H9 (cell line): Measurements from ENCODE around the gene CIT. TPM values are rescaled to one million over a fixed set of nuclear protein-coding genes. Genes with fewer than 3 reads are reported as not detected.
"Not testable (repeated sequence)": the region's sequence is repeated elsewhere in the genome, so short reads cannot be mapped to it uniquely, and the experiment has no call there.

Experiments used
- DNase-seq: peaks from one replicate; pipeline ENCODE4 v3.0.0-alpha.2; 2017
- H2AFZ ChIP-seq: one replicate; pipeline ENCODE4 v1.6.1; 2013; ENCODE audit warnings: mild to moderate bottlenecking, low read length, control low read depth, moderate library complexity
- H2AK5ac ChIP-seq: 2 replicates; pipeline ENCODE4 v1.6.1; 2013; ENCODE audit warnings: low read length, control low read depth, mixed read lengths; ENCODE audit not compliant: insufficient read length
- H2BK120ac ChIP-seq: one replicate; pipeline ENCODE4 v1.6.1; 2013; ENCODE audit warnings: low read depth, mild to moderate bottlenecking, low read length, control low read depth, inconsistent platforms; ENCODE audit not compliant: poor library complexity, severe bottlenecking
- H2BK12ac ChIP-seq: 2 replicates; pipeline ENCODE4 v1.6.1; 2013; ENCODE audit warnings: low read length, control low read depth, mixed read lengths, low read depth; ENCODE audit not compliant: insufficient read length
- H2BK15ac ChIP-seq: 2 replicates; pipeline ENCODE4 v1.6.1; 2013; ENCODE audit warnings: low read depth, low read length, control low read depth
- H2BK20ac ChIP-seq: one replicate; pipeline ENCODE4 v1.6.1; 2013; ENCODE audit warnings: low read depth, mild to moderate bottlenecking, low read length, control low read depth, inconsistent platforms; ENCODE audit not compliant: poor library complexity, severe bottlenecking
- H2BK5ac ChIP-seq: 2 replicates; pipeline ENCODE4 v1.6.1; 2013; ENCODE audit warnings: low read length, control low read depth, mixed read lengths; ENCODE audit not compliant: insufficient read length
- H3K14ac ChIP-seq: 2 replicates; pipeline ENCODE4 v1.6.1; 2013; ENCODE audit warnings: low read length, control low read depth; ENCODE audit not compliant: insufficient read depth
- H3K18ac ChIP-seq: 2 replicates; pipeline ENCODE4 v1.6.1; 2013; ENCODE audit warnings: low read depth, mild to moderate bottlenecking, mixed read lengths, low read length, control low read depth; ENCODE audit not compliant: insufficient read length
- H3K23ac ChIP-seq: 2 replicates; pipeline ENCODE4 v1.6.1; 2013; ENCODE audit warnings: low read length, control low read depth, mixed read lengths, low read depth; ENCODE audit not compliant: insufficient read length
- H3K23me2 ChIP-seq: 2 replicates; pipeline ENCODE4 v1.6.1; 2013; ENCODE audit warnings: low read depth, mild to moderate bottlenecking, mixed read lengths, low read length, control low read depth; ENCODE audit not compliant: insufficient read length, poor library complexity, severe bottlenecking
- H3K27ac ChIP-seq: 2 replicates; pipeline ENCODE4 v1.5.1; 2013; ENCODE audit warnings: low read length, control low read depth, mixed read lengths, low read depth; ENCODE audit not compliant: insufficient read length
- H3K27me3 ChIP-seq: 2 replicates; pipeline ENCODE4 v1.6.1; 2013; ENCODE audit warnings: low read length, control low read depth, inconsistent platforms; ENCODE audit not compliant: insufficient read depth
- H3K4ac ChIP-seq: 2 replicates; pipeline ENCODE4 v1.6.1; 2013; ENCODE audit warnings: low read depth, mild to moderate bottlenecking, control low read depth, inconsistent platforms, low read length, moderate library complexity
- H3K4me1 ChIP-seq: 2 replicates; pipeline ENCODE4 v1.6.1; 2013; ENCODE audit warnings: low read length, control low read depth, inconsistent platforms; ENCODE audit not compliant: insufficient read depth
- H3K4me2 ChIP-seq: 2 replicates; pipeline ENCODE4 v1.6.1; 2013; ENCODE audit warnings: low read length, control low read depth, mixed read lengths; ENCODE audit not compliant: insufficient read length, insufficient read depth
- H3K56ac ChIP-seq: 2 replicates; pipeline ENCODE4 v1.6.1; 2013; ENCODE audit warnings: low read depth, mild to moderate bottlenecking, mixed read lengths, low read length, control low read depth; ENCODE audit not compliant: insufficient read length
- H3K79me1 ChIP-seq: 2 replicates; pipeline ENCODE4 v1.6.1; 2013; ENCODE audit warnings: low read depth, mild to moderate bottlenecking, moderate library complexity, low read length, control low read depth, inconsistent platforms; ENCODE audit not compliant: insufficient read depth, poor library complexity, severe bottlenecking
- H3K79me2 ChIP-seq: 2 replicates; pipeline ENCODE4 v1.6.1; 2013; ENCODE audit warnings: low read length, control low read depth, inconsistent platforms; ENCODE audit not compliant: insufficient read depth
- H3K9ac ChIP-seq: 2 replicates; pipeline ENCODE4 v1.6.1; 2013; ENCODE audit warnings: low read length, control low read depth, mixed read lengths; ENCODE audit not compliant: insufficient read length; ENCODE audit errors: extremely low read depth
- H3K9me3 ChIP-seq: one replicate; pipeline ENCODE4 v1.6.1; 2013; ENCODE audit warnings: low read depth, low read length, inconsistent platforms; ENCODE audit not compliant: control insufficient read depth
- H3T11ph ChIP-seq: one replicate; pipeline ENCODE4 v1.6.1; 2013; ENCODE audit warnings: mild to moderate bottlenecking, low read length, control low read depth, inconsistent platforms
- H4K20me1 ChIP-seq: one replicate; pipeline ENCODE4 v1.6.1; 2013; ENCODE audit not compliant: control insufficient read depth, insufficient read length, insufficient read depth
- H4K5ac ChIP-seq: 2 replicates; pipeline ENCODE4 v1.6.1; 2013; ENCODE audit warnings: low read depth, mild to moderate bottlenecking, mixed read lengths, low read length, control low read depth; ENCODE audit not compliant: insufficient read length
- H4K8ac ChIP-seq: replicated peaks from 2 replicates; pipeline ENCODE4 v1.6.1; 2013; ENCODE audit warnings: low read length, control low read depth, mixed read lengths, low read depth; ENCODE audit not compliant: insufficient read length
- H4K91ac ChIP-seq: 2 replicates; pipeline ENCODE4 v1.6.1; 2013; ENCODE audit warnings: low read depth, mild to moderate bottlenecking, moderate library complexity, mixed read lengths, low read length, control low read depth; ENCODE audit not compliant: insufficient read length
- H3K27ac Mint-ChIP-seq, 3 experiments: 2 replicates in 2 of 3; 3 replicates in 1 of 3; pipeline ENCODE4 v1.8.0; 2020 to 2021; ENCODE audit warnings: mixed read lengths in 3 of 3, mild to moderate bottlenecking in 1 of 3, moderate library complexity in 1 of 3
- H3K27me3 Mint-ChIP-seq: 2 replicates; pipeline ENCODE4 v1.8.0; 2021; ENCODE audit warnings: low read depth, mild to moderate bottlenecking, moderate library complexity, mixed read lengths
- H3K36me3 Mint-ChIP-seq, 3 experiments: 2 replicates in 2 of 3; 3 replicates in 1 of 3; pipeline ENCODE4 v1.8.0; 2020 to 2021; ENCODE audit warnings: low read depth in 3 of 3, mixed read lengths in 3 of 3; ENCODE audit not compliant: insufficient read depth in 1 of 3
- H3K4me1 Mint-ChIP-seq, 2 experiments: 2 replicates each; pipeline ENCODE4 v1.8.0; 2020; ENCODE audit warnings: mixed read lengths in 2 of 2
- H3K4me3 Mint-ChIP-seq, 2 experiments: 2 replicates in 1 of 2; 3 replicates in 1 of 2; pipeline ENCODE4 v1.8.0; 2020 to 2021; ENCODE audit warnings: mild to moderate bottlenecking in 2 of 2, mixed read lengths in 2 of 2, moderate library complexity in 1 of 2
- H3K9me3 Mint-ChIP-seq, 2 experiments: 2 replicates in 1 of 2; 3 replicates in 1 of 2; pipeline ENCODE4 v1.8.0; 2020; ENCODE audit warnings: mild to moderate bottlenecking in 2 of 2, mixed read lengths in 2 of 2, moderate library complexity in 1 of 2
- WGBS: extraction: QIAGEN DNeasy Blood & Tissue Kit; methylation state at CpG from one replicate; pipeline ENCODE4 v1.1.7; 2013; ENCODE audit warnings: missing lambda C conversion rate, low lambda C conversion rate, mixed read lengths; ENCODE audit not compliant: insufficient read length; ENCODE audit errors: extremely low coverage; 5-methylcytosine and 5-hydroxymethylcytosine counted together
- total RNA-seq: library from RNA; stranded (reverse); gene quantifications from 2 replicates; pipeline ENCODE4 v1.2.1, GENCODE V29; 2021
- TF ChIP-seq, protein P1 (sequence below): fragments of 200-600 bp; sonication (generic); conservative IDR thresholded peaks from 3 replicates; pipeline ENCODE4 v1.8.0; 2021; ENCODE audit warnings: antibody characterized with exemption, mild to moderate bottlenecking

CIT gene
- total RNA-seq, 1 experiment from 2014 or later, result 55.3 TPM

DNA sequence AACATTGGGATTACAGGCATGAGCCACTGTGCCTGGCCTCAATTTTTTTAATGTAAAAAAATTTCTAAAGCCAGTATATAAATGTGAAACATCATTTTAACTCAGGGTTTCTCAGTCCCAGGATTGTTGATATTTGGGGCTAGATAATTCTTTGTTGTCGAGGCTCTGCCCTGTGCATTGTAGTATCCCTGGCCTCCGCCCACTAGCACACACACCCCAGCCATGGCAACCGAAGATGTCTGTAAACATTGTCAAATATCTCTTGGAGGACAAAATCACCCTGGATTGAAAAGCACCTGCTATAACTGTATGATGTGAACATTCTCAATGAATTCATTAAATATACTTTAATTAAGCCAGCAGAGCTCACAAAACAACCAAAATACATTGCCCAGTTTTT is 8.4 kb upstream of the CIT start:
- Histone ChIP-seq H3K14ac (no peak overlapping the region), H2BK120ac (no peak overlapping the region), H2BK5ac (no peak overlapping the region), H4K91ac (no peak overlapping the region), H4K8ac (no peak overlapping the region), H2BK12ac (no peak overlapping the region), H3K9me3 (no peaks in the 10 kb centered on the region), H3K23me2 (no peaks in the 10 kb centered on the region), H4K20me1 (no peaks in the 10 kb centered on the region), H3K4me1 (no peaks in the 10 kb centered on the region), H2BK20ac (no peak overlapping the region), H3K79me1 (no peaks in the 10 kb centered on the region), H3K56ac (no peak overlapping the region), H3K23ac (no peak overlapping the region), H3K4me2 (no peak overlapping the region), H4K5ac (no peak overlapping the region), H3T11ph (no peak overlapping the region), H3K27me3 (no peaks in the 10 kb centered on the region), H2AFZ (no peak overlapping the region), H3K4ac (no peak overlapping the region), H2BK15ac (no peak overlapping the region), H3K9ac (no peak overlapping the region), H2AK5ac (no peak overlapping the region), H3K79me2 (no peaks in the 10 kb centered on the region), H3K18ac (no peak overlapping the region), H3K27ac (no peak overlapping the region)
- Mint-ChIP-seq H3K9me3 (peaks cover 0 to 4% of the 10 kb centered on the region in 2 experiments; a peak in 2 of 5 replicates), H3K4me3 (no peak overlapping the region), H3K36me3 (no peaks in the 10 kb centered on the region), H3K4me1 (no peaks in the 10 kb centered on the region), H3K27me3 (peaks cover 4% of the 10 kb centered on the region; the same call in 1 of the 2 replicates), H3K27ac (no peak overlapping the region)
- TF ChIP-seq, protein P1, sequence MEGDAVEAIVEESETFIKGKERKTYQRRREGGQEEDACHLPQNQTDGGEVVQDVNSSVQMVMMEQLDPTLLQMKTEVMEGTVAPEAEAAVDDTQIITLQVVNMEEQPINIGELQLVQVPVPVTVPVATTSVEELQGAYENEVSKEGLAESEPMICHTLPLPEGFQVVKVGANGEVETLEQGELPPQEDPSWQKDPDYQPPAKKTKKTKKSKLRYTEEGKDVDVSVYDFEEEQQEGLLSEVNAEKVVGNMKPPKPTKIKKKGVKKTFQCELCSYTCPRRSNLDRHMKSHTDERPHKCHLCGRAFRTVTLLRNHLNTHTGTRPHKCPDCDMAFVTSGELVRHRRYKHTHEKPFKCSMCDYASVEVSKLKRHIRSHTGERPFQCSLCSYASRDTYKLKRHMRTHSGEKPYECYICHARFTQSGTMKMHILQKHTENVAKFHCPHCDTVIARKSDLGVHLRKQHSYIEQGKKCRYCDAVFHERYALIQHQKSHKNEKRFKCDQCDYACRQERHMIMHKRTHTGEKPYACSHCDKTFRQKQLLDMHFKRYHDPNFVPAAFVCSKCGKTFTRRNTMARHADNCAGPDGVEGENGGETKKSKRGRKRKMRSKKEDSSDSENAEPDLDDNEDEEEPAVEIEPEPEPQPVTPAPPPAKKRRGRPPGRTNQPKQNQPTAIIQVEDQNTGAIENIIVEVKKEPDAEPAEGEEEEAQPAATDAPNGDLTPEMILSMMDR, result no peak
- no peak for DNase-seq
- whole genome bisulfite sequencing, result no CpG with 5 or more reads among the region's 3 CpGs

GRCh38 chr12:119883791-119884190 is 6.7 kb upstream of the CIT start:
- not testable (repeated sequence) for H3K4me3 Mint-ChIP-seq, H3K27me3 Mint-ChIP-seq, H2BK120ac ChIP-seq

More at GRCh38 chr12:119883791-119884190, 6.7 kb upstream of the CIT start:
- not testable (repeated sequence) for H3K18ac ChIP-seq, H3K4me2 ChIP-seq, H2AFZ ChIP-seq, H4K8ac ChIP-seq, H3K27ac ChIP-seq, H3K23ac ChIP-seq, H3K9ac ChIP-seq, H3K9me3 Mint-ChIP-seq, H2AK5ac ChIP-seq, H3K4me1 ChIP-seq, DNase-seq, H4K20me1 ChIP-seq, H3K9me3 ChIP-seq, H3K56ac ChIP-seq, H3K4me1 Mint-ChIP-seq, H3K27me3 ChIP-seq, H2BK15ac ChIP-seq, H2BK20ac ChIP-seq, H3K79me1 ChIP-seq, H4K91ac ChIP-seq, H3K79me2 ChIP-seq, H2BK12ac ChIP-seq, H3T11ph ChIP-seq, H2BK5ac ChIP-seq, H3K36me3 Mint-ChIP-seq, H3K23me2 ChIP-seq, H4K5ac ChIP-seq, H3K27ac Mint-ChIP-seq, H3K14ac ChIP-seq, H3K4ac ChIP-seq
- no CpG with 5 or more reads among the region's 4 CpGs for WGBS
